ENCODE measurements around the gene GSTA2.

DNA sequence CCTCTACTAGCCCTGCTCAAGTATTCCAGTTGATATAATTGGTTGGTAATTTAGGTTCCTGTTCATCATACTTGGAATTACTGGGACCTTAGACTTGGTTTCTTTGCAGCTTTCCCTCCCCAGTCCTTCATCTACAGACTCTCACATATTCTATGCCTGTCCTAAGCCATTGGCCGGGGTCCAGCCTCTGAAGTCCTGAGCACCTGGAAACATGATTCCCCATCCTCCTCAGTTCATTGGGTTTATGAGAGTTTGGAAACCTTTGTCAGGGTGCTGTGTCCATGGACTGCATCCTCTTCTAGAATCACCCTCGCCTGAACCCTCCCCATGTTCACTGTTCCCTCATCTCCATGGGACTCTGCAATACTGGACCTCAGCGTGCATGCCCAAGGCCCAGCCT, 8.8 kb downstream of the GSTA2 start:
- no peak for TF ChIP-seq EP300 (IDR thresholded peaks at IDR 0.05)
- TF ChIP-seq, protein P1, sequence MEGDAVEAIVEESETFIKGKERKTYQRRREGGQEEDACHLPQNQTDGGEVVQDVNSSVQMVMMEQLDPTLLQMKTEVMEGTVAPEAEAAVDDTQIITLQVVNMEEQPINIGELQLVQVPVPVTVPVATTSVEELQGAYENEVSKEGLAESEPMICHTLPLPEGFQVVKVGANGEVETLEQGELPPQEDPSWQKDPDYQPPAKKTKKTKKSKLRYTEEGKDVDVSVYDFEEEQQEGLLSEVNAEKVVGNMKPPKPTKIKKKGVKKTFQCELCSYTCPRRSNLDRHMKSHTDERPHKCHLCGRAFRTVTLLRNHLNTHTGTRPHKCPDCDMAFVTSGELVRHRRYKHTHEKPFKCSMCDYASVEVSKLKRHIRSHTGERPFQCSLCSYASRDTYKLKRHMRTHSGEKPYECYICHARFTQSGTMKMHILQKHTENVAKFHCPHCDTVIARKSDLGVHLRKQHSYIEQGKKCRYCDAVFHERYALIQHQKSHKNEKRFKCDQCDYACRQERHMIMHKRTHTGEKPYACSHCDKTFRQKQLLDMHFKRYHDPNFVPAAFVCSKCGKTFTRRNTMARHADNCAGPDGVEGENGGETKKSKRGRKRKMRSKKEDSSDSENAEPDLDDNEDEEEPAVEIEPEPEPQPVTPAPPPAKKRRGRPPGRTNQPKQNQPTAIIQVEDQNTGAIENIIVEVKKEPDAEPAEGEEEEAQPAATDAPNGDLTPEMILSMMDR (IDR thresholded peaks at IDR 0.05) = no peak
